ENCODE data around the gene IFT88.

Gene IFT88

GRCh38 chr13:20696073-20696472, 129.1 kb downstream of the IFT88 start:
- H3K4me3 ChIP-seq (ENCODE audit: low read depth, low read length): no peak overlapping the region
- TF ChIP-seq, protein P1, sequence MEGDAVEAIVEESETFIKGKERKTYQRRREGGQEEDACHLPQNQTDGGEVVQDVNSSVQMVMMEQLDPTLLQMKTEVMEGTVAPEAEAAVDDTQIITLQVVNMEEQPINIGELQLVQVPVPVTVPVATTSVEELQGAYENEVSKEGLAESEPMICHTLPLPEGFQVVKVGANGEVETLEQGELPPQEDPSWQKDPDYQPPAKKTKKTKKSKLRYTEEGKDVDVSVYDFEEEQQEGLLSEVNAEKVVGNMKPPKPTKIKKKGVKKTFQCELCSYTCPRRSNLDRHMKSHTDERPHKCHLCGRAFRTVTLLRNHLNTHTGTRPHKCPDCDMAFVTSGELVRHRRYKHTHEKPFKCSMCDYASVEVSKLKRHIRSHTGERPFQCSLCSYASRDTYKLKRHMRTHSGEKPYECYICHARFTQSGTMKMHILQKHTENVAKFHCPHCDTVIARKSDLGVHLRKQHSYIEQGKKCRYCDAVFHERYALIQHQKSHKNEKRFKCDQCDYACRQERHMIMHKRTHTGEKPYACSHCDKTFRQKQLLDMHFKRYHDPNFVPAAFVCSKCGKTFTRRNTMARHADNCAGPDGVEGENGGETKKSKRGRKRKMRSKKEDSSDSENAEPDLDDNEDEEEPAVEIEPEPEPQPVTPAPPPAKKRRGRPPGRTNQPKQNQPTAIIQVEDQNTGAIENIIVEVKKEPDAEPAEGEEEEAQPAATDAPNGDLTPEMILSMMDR (IDR thresholded peaks at IDR 0.05; ENCODE audit: borderline replicate concordance, insufficient read depth, low read depth, low read length): no peak

DNA sequence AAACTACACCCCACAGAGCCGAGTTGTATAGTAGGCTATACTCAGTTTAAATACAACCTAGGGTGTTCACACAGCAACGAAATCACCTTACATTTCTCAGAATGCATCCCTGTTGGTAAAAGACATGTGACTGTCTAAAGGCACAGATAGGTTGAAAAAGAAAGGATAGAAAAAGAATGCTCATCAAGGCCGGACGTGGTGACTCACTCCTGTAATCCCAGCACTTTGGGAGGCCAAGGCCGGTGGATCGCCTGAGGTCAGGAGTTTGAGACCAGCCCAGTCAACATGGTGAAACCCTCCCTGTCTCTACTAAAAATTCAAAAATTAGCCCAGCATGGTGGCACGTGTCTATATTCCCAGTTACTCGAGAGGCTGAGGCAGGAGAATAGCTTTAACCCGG, 132.8 kb downstream of the IFT88 start:
- TF ChIP-seq, protein P1 (IDR thresholded peaks at IDR 0.05; ENCODE audit: borderline replicate concordance, insufficient read depth, low read depth, low read length): no peak
- H3K4me3 ChIP-seq (ENCODE audit: low read depth, low read length): no peak overlapping the region

DNA sequence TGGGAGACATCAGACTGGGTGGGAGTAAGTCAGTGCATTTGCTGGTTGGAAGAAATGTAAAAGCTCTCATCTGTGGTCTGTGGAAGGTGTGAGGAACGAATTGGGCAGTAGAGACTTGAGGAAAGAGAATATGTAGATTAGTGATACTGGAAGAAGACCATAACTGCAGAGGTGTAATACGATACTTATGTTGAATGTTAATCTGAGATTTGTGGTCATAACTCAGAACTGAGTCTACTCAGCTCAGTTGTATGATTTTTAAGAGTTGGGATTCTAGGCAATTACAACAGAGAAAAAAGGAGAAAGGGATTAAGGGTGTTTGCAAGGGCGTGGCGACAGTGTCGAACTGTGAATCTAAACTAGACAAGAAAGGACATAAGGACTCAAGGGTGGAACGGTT, 133.3 kb downstream of the IFT88 start:
- H3K4me3 ChIP-seq (ENCODE audit: low read depth, low read length): no peak overlapping the region
- TF ChIP-seq, protein P1 (IDR thresholded peaks at IDR 0.05; ENCODE audit: borderline replicate concordance, insufficient read depth, low read depth, low read length): no peak

- TF ChIP-seq, protein P1 (IDR thresholded peaks at IDR 0.05; ENCODE audit: borderline replicate concordance, insufficient read depth, low read depth, low read length): no peak
- H3K4me3 ChIP-seq (ENCODE audit: low read depth, low read length): no peak overlapping the region
These were observed 134.5 kb downstream of the IFT88 start for GRCh38 chr13:20701461-20701860.

DNA sequence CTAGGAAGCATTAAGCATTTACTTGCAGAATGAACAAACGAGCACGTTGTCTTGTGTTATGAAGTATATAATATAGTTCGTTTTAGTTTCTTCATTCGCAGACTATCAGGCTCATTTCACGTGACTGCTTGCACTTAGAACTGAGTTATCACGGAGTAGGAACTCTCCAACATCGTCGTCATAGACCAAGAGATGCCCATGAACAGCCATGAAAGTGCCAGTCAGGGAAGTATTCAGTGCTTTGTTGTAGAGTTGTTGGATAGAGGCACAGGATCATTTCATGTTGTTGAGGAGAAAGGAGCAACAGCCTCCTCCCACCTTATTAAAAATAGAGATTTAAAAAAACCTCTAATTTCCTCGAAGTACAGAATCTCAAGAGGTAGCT, 135.6 kb downstream of the IFT88 start:
- TF ChIP-seq, protein P1 (IDR thresholded peaks at IDR 0.05; ENCODE audit: borderline replicate concordance, insufficient read depth, low read depth, low read length): no peak
- peak overlapping the region; percentile 79 for H3K4me3 ChIP-seq (ENCODE audit: low read depth, low read length)

DNA sequence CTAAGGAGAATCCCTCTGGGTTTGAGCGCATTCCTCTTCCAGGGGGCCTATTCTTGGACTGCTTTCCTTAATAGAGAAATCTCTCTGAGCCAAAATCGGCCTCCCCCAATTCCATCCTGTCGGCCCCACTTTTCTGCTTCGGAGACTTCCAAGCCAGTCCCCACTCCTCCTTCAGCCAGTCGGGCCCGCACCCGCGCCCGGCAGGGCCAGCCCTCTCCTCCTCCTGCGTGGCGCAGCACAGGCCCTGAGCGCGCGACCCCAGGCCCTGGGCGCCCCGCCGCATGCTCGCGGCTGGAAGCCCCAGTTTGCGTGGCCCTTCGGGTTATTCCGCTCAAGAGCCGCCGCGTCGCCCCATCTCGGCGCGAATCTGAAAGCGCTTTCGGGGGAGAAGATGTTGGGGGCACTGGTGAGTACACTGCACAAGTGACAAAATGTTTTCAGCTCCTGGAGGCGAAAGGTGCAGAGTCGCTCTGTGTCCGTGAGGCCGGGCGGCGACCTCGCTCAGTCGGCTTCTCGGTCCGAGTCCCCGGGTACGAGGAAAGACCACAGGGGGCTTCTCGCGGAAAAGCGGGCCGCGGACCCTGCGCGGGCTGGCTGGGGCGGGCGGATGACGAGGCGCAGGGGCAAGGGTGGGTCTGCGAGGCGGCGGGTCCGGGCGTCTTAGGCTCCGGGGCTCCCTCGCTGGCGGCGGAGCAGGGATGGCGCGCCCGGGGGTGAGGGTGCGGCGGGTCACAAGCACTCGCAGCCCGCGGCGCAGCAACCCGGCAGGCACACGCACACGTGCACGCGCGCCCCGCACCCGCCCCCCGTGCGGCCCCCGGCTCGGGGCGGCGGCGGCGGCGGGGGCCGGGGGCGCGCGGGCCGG, 136.2 kb downstream of the IFT88 start, which contains the start of gene IL17D:
IL17D (plus strand) TSS at position 785 of the 865 bp plus-strand sequence. CDS start 303 bp downstream, outside the sequence.
- TF ChIP-seq, protein P1 (IDR thresholded peaks at IDR 0.05; ENCODE audit: borderline replicate concordance, insufficient read depth, low read depth, low read length): no peak
- peak within 1 kb of the TSS; percentile 79 for H3K4me3 ChIP-seq (ENCODE audit: low read depth, low read length)

All from GM12875 (cell line).